GM08714 (cell line): ENCODE results near the gene NMT1.
"Not testable (repeated sequence)": the region's sequence is repeated elsewhere in the genome, so short reads cannot be mapped to it uniquely, and the experiment has no call there.

ENCODE experiments used
- H3K4me3 ChIP-seq: fragments of 200-500 bp; sonication (Bioruptor generic); 2 replicates; pipeline ENCODE4 v1.5.1; 2014; ENCODE audit warnings: mild to moderate bottlenecking, low read length, inconsistent platforms
- ZNF274 ChIP-seq: IDR thresholded peaks from 2 replicates; pipeline ENCODE4 v1.6.1; 2012; ENCODE audit warnings: mild to moderate bottlenecking, low read depth, low read length

The NMT1 gene

GRCh38 chr17:45120558-45120957 lies 59.4 kb downstream of the NMT1 start:
- TF ChIP-seq ZNF274, result no peak
- H3K4me3 ChIP-seq, result no peak overlapping the region

DNA sequence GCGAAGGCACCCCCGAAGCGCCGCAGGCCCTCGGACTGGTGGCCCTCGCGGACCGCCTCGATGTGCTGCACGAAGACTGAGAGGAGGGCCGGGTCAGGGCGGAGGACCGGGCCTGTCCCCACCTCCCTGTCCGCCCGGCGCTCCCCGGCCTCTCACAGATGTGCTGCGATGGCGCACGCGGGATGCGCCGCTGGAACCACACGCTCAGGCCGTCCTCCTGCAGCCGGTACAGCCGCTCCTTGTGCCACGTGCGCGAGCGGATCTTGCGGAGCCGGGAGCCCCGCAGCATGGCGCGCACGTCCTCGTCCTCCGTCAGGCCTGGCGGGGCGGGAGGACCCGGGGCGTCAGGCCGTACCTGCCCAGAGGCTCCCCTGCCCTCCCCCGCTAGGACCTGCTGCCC lies 59.9 kb downstream of the NMT1 start:
- TF ChIP-seq ZNF274, result no peak
- H3K4me3 ChIP-seq, result no peak overlapping the region

- no peak for TF ChIP-seq ZNF274
- no peak overlapping the region for H3K4me3 ChIP-seq
These were observed 62.1 kb downstream of the NMT1 start for GRCh38 chr17:45123076-45123770.

- no peak for TF ChIP-seq ZNF274
These were observed 63.0 kb downstream of the NMT1 start for GRCh38 chr17:45123930-45124796.

GRCh38 chr17:45124797-45125122 lies 63.6 kb downstream of the NMT1 start:
- not testable (repeated sequence) for H3K4me3 ChIP-seq

More at GRCh38 chr17:45123930-45124796, 63.0 kb downstream of the NMT1 start:
- no peak overlapping the region for H3K4me3 ChIP-seq

DNA sequence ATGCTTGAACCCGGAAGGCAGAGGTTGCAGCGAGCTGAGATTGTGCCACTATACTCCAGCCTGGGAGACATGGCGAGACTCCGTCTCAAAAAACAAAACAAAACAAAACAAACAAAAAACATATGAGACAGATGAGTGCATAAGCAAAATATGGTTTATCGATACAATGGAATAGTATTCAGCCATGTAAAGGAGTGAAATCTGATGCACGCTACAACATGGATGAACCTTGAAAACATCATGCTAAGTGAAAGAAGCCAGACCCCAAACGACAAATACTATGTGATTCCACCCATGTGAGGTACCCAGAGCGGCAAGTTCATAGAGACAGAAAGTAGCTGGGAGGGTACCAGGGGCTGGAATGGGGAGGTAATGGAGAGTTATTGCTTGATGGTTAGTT lies 64.4 kb downstream of the NMT1 start:
- no peak for TF ChIP-seq ZNF274

DNA sequence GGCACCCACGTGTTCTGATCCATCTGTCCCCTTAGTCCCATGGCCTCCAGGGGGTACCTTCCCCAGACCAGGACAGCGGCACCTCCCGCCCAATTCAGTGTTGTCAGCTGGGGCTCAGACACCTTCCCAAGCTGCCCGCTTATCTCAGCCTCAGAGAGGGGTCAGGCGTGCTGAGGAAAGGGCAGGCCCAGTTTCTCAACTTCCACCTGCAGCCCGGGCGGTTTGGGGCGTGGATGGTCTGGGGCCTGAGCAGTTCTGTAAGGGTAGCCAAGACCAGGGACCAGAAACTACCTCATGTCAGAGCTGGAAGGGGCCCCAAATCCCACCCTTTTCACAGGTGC lies 66.1 kb downstream of the NMT1 start:
- no peak overlapping the region for H3K4me3 ChIP-seq
- no peak for TF ChIP-seq ZNF274

More for the DNA sequence above, 64.4 kb downstream of the NMT1 start:
- H3K4me3 ChIP-seq, result no peak overlapping the region

GRCh38 chr17:45127548-45128300 lies 66.6 kb downstream of the NMT1 start:
- TF ChIP-seq ZNF274, result no peak
- no peak overlapping the region for H3K4me3 ChIP-seq

GRCh38 chr17:45128331-45128730 lies 67.2 kb downstream of the NMT1 start:
- no peak for TF ChIP-seq ZNF274
- H3K4me3 ChIP-seq, result no peak overlapping the region

DNA sequence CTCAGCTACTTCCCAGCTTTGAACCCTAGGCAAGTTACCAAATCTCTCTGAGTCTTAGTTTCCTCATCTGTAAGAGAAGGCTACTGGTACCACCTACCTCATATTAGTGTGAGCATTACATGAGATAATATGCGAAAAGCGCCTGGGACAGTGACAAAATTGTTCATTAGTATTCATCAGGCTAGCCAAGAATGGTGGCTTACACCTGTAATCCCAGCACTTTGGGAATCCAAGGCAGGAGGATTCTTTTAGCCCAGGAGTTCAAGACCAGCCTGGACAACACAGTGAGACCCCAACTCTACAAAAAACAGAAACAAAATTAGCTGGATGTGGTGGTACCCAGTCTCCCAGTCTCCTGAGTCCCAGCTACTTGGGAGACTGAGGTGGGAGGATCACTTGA lies 67.9 kb downstream of the NMT1 start:
- TF ChIP-seq ZNF274, result no peak
- H3K4me3 ChIP-seq, result no peak overlapping the region

DNA sequence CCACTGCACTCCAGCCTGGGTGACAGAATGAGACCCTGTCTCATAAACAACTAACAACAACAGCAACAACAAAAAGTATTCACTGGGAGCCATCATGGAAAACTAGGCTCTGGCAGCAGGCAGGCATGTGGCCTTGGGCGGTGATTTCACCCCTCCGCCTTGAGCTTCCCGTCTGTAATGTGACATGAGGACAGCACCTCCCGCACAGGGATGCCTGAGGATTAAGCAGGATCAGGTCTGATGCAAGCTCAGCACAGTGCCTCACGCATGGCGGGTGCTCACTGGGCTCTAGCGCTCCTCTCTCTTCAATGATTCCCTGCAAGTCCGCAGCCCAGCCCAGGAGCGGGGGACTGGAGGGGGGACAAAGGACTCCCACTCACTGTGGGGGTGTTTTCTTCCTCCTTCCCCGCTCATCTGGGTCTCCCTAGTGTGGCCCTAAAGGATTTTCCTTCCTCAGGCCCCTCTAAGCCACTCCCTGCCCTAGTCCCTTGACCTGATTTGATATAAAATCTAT lies 68.4 kb downstream of the NMT1 start:
- no peak for TF ChIP-seq ZNF274
- no peak overlapping the region for H3K4me3 ChIP-seq

DNA sequence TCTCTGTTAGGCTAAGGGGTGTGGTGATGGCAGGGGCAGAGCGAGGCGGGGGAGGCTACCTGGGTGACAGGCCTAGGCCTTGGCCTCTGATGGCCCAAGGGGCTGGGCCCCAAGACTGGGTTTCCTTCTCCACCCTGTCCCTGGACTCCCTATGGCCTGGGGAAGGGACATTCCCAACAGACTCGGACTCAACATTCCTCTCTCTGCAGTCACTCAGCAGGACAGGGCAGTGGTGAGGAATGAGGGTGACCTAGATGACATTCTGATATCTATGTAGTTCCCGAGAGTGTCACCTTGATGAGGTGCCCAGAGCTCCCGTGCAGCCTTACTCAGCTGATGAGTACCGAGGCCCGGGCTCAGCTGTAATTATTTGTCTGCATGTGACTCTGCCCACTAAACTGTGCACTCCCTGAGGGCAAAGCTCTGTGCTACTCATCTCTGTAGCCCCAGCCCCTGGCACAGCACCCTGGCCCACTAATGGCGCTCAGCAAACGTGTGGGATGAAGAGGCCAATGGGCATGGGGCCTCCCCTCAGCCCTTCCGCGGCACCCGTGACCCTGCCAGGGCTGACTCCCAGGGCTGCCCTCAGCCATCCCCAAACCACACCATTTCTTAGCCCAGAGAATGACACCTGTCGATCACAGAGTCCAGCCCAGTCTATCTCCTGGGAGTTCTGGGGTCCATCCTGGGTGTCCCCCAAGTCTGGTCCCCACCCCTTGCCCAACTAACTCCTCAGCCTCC lies 69.0 kb downstream of the NMT1 start:
- TF ChIP-seq ZNF274, result no peak
- no peak overlapping the region for H3K4me3 ChIP-seq

DNA sequence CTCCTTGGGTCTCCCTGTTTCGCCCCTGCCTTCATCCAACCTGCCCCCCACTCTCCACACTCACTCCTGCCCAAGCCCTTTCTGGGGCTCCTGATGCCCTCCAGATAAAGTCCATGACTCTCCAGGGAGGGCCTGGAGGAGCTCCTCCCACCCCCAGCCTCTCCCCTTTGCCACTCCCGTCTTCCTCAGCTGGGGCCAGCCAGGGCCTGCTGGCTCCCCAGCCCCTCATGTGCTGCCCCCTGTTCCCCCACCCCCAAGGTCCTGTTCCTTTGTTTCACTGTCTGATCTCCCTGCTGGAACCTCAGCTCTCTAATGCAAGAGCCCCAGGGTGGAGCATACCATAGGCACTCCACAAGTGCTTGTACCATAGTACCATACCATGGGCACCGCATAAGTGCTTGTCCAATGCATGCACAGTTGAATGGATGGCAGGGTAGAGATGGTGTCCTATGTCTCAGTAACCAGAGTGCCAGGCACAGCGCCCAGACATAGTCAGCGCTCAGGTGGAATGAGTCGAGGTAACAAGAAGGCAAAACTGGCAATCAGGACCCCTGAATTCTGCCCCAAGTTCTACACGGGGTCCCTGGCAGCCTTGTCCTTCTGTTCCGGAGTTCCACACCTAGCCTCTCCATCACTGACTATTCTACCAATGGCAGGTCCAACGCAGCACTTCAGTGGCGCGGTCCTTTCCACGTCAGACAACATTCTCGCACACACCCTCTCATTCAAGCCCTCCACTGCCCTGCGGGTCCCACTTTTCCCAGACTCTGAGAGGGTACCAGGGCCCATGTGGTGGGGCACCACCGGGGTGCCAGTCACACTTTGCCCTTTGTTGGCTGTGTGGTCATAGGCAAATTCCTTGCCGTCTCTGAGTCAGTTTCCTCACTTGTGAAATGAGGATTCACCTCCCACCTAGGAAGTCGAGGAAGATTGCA lies 69.8 kb downstream of the NMT1 start:
- no peak for TF ChIP-seq ZNF274
- no peak overlapping the region for H3K4me3 ChIP-seq
